ENCODE data around the gene GLT8D2. TPM values are rescaled to one million over a fixed set of nuclear protein-coding genes. Genes with fewer than 3 reads are reported as not detected.

Gene GLT8D2
- polyA plus RNA-seq (2013, experiment 1 of 2; ENCODE audit: insufficient read length), result 29.1 TPM
- 29.4 TPM for polyA plus RNA-seq (2013, experiment 2 of 2; ENCODE audit: insufficient read length)

DNA sequence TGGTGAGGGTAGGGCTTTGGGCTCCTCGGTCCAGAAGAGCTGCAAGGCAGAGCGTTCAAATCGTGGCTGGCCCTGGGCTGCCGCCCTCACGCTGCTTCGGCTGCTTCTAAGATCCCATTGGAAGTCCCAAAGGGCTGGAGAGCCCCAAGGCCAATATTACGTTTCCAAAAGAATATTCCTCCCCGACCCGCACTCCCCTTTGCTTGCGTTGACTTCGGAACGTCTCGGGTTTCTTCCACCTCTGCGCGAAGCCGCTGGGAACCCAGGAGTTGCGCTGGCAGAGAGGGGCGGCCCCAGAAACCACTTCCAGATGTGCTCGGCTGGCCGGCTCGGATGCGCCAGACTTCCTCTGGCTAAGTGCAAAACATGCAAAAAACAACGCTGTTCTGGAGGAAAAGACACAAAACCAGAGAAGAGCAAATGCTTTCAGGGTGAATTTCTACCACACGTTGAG is at the start of gene GLT8D2:
GLT8D2 (minus strand) TSS at position 285 of the 454 bp plus-strand sequence. CDS start 30,539 bp downstream, outside the sequence.
- DNase-seq, result peak; percentile 80

GRCh38 chr12:104097954-104098353 is 48.0 kb upstream of the GLT8D2 start:
- no peak for DNase-seq

GRCh38 chr12:104095289-104095688 is 45.3 kb upstream of the GLT8D2 start:
- DNase-seq, result no peak

DNA sequence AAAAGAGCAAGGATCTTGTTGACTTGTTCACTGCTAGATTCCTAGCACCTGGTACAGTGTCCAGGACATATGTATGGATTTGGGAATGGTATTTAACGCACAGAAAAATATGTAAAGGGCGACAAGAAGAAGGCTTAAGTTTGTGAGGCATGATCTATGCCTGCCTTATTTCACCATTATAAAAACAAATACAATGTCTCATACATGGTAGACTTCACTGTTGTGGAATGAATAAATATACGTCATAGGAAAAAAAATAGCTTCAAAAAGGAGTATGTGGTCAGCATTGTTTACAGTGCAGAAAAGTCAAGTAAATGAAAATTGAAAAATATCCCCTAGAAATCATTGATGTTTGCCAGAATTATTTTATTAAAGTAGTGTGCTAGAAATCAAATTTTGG is 44.3 kb upstream of the GLT8D2 start:
- no peak for DNase-seq

GRCh38 chr12:104091136-104091535 is 41.1 kb upstream of the GLT8D2 start:
- no peak for DNase-seq

- no peak for DNase-seq
Observed at GRCh38 chr12:104090685-104091084, 40.7 kb upstream of the GLT8D2 start.

GRCh38 chr12:104083769-104084475 is 33.9 kb upstream of the GLT8D2 start:
- DNase-seq, result no peak

GRCh38 chr12:104080764-104081163 is 30.8 kb upstream of the GLT8D2 start:
- DNase-seq, result no peak

DNA sequence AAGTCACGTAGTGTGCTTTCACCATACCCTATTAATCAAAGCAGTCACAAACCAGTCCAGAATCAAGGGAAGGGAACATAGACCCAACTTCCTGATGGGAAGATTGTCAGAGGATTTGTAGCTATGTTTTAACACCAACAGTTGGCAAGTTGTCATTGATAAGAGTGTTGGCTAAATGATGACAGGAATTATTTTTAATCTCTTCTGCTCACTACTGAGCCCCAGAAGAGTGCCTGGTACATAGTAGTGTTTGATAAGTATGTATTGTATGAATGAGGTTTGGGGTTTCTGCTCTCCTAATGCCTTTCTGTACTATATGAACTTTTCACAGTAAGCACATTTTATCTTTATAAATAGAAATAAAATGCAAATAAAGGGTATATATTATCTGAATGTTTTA is 29.0 kb upstream of the GLT8D2 start:
- DNase-seq, result no peak

GRCh38 chr12:104073699-104074098 is 23.7 kb upstream of the GLT8D2 start:
- no peak for DNase-seq

- no peak for DNase-seq
Observed at GRCh38 chr12:104072099-104072498, 22.1 kb upstream of the GLT8D2 start.

GRCh38 chr12:104064842-104065427 is 14.9 kb upstream of the GLT8D2 start:
- DNase-seq, result no peak

DNA sequence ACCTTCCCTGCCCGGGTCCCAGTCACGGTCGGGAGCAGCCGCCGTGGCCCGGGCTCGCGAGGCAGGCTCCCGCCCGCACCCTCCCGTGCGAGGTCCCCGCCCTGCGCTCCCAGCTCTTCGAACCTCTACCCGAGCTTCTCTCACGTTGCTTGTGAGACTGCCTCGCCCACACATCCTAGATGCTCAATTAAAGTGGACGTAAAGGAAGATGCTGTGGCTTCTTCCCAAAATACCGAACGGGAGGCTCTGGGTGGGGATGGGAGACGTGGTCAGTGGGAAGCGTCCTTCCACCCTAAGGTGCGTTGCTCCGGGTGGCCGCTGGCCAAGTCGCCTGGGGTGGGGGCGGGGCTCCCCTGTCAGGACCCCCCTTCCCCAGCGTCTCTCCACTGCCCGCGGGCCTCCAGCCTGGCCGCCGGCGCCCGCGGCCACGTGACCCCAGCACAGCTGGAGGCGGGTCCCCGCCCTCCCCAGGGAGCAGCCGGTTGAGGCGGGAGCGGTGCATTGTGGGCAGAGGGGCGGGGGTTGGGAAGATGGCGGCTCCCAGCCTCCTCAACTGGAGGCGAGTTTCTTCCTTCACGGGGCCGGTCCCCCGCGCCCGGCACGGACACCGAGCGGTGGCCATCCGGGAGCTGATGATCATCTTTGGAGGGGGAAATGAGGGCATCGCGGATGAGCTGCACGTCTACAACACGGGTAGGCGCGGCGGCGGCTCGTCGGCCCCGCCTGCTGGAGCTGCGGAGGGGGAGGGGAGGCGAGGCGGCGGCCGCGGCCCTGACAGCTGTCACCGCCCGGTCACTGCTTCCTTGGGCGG is 14.2 kb upstream of the GLT8D2 start, which contains the start of gene HCFC2:
HCFC2 (plus strand) TSS at position 501 of the 811 bp plus-strand sequence; CDS start at position 531, 30 bp downstream.
- peak; percentile 89 for DNase-seq

GRCh38 chr12:104063712-104064030 is 13.7 kb upstream of the GLT8D2 start:
- no peak for DNase-seq

- no peak for DNase-seq
Observed at GRCh38 chr12:104060791-104061190, 10.8 kb upstream of the GLT8D2 start.

GRCh38 chr12:104059963-104060362 is 10.0 kb upstream of the GLT8D2 start:
- no peak for DNase-seq

DNA sequence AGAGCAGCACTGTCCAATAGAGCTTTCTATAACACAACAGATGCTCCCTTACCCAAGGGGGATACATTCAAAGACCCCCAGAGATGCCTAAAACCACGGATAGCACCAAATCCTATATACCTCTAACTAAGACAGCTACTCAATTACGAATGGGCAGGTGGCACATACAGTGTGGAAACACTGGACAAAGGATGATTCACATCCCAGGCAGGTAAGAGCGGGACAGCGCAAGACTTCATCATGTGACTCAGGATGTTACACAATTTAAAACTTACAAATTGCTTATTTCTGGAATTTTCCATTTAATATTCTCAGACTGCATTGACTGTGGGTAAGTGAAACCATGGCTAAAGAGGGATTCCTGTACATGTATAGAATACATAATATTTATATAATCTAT is 8.8 kb upstream of the GLT8D2 start:
- DNase-seq, result no peak

GRCh38 chr12:104057771-104058197 is 7.8 kb upstream of the GLT8D2 start:
- peak; percentile 39 for DNase-seq

DNA sequence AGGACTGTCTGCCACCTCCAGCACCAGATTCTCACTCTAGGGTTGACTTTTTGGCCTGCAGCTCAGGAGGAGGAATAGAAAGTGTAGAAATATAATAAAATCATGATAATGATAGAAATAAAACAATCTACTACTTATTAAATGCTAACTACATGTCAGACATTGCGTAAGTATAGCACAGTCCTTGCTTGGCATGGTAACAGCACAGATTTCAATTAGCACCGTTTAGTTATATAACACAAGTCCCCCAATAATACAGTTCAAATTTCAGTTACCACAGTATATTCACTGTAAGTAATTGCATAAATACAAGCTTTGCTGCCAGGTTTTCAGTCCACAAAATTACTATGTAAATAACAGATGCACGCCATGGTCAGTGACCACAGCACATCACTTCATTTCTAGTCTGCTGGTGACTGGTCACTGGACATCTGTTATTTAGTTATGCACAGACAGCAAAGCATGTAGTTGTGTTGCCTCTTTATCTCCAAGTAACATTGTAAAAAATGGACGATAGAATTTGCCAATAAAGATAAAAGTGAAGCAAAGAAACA is 6.5 kb upstream of the GLT8D2 start:
- DNase-seq, result no peak

GRCh38 chr12:104055686-104056388 is 5.8 kb upstream of the GLT8D2 start:
- no peak for DNase-seq

DNA sequence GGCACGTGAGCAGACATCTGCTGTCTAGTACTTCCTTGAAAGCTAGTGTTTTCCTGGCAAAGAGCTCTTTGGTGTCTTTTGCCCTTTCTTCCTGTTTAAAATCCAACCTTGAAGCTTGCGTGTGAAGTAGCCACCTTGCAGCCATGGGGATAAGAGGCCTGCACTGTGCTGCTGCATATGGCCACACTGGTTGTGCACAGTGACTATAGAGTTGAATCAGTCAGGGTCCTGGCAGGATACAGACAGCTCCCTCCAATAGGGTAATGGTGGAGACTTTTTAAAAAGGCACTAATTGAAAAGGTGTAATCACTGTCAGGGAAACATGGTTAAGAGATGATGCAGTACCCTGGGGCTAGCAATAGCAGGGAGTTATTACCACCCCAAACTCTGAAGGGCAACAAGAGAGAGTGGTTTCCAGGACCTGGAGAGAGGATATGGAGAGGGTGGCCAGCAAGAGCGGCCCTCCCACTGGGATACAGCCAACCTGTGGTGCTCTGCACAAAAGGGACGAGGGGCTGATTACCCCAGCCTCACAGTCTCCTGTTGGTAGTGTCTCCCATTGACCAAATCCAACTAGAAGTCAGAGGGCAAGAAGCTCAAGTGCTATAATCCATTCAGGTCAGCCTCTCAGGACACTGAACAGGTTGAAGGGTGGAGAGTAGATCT is 4.8 kb upstream of the GLT8D2 start:
- DNase-seq, result no peak

DNA sequence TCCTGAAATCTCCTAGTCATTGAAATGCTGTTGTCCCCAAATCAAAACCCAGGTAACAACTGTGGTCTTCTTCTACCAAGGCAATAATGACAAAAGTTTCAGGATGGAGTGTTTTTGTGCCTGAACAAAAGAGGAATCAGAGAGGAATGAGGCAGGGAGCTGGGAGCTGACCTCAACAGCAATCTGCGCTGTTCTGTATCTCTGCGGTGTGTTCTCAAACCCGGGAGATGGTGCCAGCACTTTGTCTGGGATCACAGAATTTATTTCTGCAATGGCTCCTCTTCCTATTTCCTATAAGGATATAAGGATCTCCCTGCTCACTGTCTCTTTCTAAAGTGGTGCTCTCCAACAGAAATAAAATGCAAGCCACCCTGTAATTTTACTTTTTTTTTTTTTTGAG is 449 bp upstream of the GLT8D2 start:
- DNase-seq, result no peak

All from fibroblast of skin of scalp (primary cell).